Erythroblast (primary cell): Measurements from ENCODE around the gene RNF148.

Experiments used
- GATA1 ChIP-seq: IDR thresholded peaks from 2 replicates; pipeline ENCODE4 v1.6.1; 2011; ENCODE audit warnings: low read depth, mild to moderate bottlenecking, control low read depth, low read length, moderate library complexity
- POLR2A ChIP-seq: IDR thresholded peaks from 2 replicates; pipeline ENCODE4 v1.6.1; 2011; ENCODE audit warnings: mild to moderate bottlenecking, low read length

- TF ChIP-seq POLR2A (no peak), GATA1 (no peak)
These were observed 36.2 kb upstream of the RNF148 start for GRCh38 chr7:122738947-122739346.
